ENCODE data around the gene THY1.
"Not testable (repeated sequence)": the region's sequence is repeated elsewhere in the genome, so short reads cannot be mapped to it uniquely, and the experiment has no call there.

The THY1 gene

DNA sequence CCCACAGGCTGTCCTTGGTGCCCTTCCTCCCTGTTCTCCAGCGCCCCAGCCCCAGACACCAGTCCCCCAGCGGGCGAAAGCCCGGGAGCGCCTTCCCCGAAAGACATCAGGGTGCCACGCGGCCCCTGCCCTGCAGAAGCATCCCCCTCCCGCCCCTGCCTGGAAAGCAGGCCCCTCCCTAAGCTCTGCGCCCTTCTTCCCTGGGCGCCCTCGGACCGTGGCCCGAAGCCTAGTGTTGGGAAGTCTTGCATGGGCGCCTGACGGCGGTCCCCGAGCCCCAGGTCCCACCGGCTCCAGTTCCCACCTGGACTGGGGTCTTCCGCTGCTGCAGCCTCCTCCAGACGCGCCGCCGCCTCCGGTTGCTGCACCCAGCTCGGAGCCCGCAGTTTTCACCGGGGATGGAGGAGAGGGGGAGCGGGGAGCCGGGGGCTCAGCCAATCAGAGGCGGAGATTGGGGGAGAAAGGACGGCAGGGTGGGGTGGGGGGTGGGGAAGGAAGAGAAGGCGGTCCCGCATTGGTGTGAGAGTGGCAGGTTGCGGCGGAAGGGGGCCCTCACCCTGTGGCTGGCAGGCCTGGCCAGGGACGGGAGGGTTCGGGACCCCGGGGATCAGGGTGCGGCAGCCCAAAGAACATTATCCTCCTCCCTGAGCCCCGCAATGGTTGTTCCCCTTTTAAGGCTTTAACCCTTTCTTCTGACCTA, at the start of gene THY1:
Gene THY1 (minus strand): TSS at position 364 of the 700 bp plus-strand sequence. CDS start 2,267 bp downstream, outside the sequence.
- no peak within 1 kb of the TSS for H3K27ac ChIP-seq
- DNase-seq (ENCODE audit: low read depth, low spot score) = no peak

DNA sequence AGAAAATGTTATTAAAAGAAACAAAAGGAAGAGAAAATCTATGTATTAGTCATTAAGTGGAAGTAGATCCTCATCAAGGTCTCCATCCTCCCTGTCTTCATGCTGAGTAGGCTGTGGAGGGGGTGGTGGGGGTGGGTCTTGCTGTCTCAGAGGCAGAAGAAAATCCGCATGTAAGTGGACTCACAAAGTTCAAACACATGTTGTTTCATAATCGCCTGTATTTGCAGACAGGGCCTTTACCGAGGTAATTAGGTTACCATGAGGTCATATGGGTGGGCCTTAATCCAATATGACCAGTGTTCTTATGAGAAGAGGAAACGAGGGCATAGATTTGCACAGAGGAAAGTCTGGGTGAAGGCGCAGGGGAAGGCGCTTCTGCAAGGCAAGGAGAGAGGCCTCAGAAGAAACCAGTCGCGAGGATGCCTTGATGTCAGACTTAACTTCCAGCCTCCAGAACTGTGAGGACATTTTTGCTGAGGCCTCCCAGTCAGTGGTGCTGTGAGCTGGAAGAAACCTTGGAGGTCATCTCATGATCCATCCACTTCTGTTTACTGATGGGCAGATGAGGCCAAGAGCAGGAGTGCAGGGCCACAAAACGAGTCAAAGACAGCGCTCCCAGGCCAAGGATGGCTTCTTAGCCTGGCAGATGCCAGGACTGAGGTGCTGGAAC, 49.3 kb upstream of the THY1 start:
- DNase-seq (ENCODE audit: low read depth, low spot score) = no peak
- no peak overlapping the region for H3K27ac ChIP-seq

DNA sequence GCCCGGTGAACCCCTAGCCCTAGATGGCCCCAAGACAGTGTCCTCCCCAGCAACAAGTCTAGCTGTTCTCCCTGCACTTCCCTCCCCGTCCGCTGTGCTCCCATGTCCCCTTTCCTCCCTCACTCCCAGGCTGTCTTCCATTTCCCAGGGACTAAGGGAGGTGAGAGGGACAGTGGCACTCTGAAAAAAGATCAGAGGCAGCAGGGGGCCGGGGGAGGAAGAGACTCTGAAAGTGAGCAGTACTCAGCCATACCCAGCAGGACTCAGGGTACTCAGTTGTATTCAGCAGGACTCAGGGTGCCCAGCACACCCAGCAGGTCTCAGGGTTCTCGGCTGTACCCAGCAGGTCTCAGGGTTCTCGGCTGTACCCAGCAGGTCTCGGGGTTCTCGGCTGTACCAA, 48.4 kb upstream of the THY1 start:
- H3K27ac ChIP-seq = no peak overlapping the region
- no peak for DNase-seq (ENCODE audit: low read depth, low spot score)

DNA sequence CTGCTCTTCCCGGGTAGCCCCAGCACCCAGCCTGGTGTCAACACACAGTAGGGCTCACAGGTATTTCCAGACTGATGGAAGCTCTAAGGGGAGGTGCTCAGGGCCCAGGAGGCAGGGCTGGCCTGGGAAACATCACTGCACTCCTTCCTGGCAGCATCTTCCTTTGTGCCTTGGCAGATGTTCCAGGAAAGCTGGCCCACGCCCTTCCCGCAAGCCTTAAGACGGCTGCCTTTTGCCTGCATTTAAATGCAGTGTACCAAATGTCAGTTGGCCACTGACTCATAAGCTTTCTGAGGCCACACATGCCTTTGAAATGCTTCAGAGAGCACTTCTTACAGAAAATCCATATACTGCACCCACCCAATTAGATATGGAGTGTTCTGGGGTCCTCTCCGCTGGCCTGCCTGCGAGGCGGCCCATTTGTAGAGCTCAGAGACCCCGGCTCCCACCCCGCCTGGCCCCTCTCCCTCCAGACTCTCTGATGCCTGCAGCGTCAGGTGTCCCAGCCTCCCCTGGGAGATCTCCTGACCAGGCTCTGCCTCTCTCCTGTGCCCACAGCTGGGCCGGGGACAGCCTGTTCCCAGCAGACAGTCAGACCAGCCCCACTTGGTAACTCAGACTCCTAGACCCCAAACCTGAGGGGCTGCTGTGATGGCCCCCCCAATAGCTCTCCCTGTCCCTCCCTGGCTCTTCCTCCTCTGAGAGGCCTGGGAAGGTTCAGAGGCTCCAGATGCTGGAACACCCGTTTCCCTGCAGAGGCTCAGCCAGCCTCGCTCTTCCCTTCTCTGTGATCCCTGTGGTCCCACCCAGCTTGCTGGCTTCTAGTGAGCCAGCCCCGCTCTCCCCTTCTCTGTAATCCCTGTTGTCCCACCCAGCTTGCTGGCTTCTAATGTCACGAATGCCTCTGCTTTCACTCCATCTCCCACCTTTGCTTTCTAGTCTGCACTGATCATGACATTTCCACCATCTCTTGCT, 47.6 kb upstream of the THY1 start:
- H3K27ac ChIP-seq = no peak overlapping the region
- peak; percentile 40 for DNase-seq (ENCODE audit: low read depth, low spot score)

DNA sequence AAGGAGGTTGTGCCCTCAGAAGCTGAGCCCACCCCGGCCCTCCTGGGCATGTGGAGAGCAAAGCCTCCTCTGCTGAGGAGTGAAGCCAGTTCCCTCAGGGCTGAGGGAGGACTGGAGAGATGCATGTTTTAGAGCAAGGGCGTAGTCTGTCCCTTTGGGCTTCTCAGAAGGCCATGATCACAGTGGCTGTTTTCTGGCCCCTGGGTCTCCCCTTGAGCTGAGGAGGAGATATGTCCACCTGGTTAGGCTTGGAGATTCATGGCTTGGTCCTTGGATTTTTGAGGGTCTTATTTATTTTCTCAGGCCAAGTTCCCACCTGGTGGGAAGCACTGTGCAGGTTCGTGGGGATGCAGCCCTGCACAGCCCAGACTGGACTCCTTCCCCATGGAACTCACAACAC, 46.5 kb upstream of the THY1 start:
- DNase-seq (ENCODE audit: low read depth, low spot score) = no peak
- H3K27ac ChIP-seq = no peak overlapping the region

DNA sequence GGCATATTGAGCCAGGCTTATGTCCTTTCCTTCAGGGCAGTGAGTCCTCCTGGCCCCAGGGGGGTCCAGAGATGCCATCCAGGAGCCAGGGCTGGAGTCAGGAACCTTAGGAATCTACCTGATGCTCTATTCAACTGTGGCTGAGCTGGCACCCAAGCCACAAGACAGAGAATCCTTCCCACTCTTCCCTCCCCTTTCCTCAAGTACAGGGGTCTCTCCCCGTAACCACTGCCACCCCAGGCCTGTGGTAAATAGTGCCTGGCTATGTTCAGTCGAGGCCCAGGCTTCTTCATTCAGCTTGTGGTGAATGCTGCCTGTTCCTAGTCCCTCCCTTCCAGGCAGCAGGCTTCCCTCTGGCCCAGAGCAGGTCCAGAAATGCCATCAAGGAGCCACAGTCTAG, 45.5 kb upstream of the THY1 start:
- H3K27ac ChIP-seq = no peak overlapping the region
- DNase-seq (ENCODE audit: low read depth, low spot score) = no peak

DNA sequence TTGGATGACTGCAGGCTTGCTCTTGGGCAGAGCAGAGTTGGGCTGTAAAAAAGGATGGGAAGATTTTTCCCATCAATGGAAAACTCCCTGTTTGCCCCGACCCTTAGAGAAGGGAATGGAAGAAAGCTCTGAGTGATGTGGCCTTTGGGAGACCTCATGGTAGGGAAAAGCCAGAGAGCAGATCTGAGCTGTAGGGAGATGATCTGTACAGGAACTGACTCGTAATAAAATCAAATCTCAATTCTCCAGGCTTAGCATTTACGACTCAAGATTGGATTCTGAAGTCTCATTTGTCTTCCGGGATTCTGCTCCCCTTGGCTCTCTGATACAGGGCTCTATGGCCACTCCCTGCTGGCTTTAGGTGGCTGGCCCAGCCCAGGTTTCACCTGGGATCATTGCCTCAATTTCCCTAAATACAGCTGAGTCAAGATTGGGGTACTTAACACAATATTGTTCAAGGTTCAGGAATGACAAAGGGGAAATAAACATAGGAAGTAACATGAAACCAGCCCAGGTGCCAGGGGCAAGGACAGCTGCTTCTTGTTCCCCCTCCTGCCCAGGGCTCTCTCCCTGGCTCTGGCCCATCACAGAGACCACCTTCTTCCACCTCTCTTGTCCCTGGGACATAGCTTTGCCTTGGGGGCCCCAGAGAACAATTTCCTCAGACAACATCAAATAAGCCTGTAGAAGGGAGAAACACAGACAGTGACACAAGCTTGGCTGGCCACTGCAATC, 38.4 kb upstream of the THY1 start:
- H3K27ac ChIP-seq = no peak overlapping the region
- DNase-seq (ENCODE audit: low read depth, low spot score) = no peak

DNA sequence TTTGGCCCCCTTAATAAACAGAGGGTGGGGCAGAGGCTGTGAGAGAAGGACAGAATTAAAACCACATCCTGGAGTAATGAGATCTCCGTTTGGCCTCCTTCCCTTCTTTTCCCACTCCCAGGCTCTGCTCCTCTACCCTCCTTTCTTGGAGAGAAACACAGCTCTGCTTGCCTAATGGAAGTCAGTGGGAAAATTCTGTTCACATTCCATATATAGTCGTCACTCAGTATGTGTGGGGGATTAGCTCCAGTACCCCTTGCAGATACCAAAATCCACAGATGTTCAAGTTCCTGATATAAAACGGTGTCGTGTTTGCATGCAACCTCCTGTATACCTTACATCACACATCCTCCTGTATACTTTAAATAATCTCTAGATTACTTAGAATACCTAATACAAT, 37.6 kb upstream of the THY1 start:
- no peak for DNase-seq (ENCODE audit: low read depth, low spot score)
- H3K27ac ChIP-seq = no peak overlapping the region

DNA sequence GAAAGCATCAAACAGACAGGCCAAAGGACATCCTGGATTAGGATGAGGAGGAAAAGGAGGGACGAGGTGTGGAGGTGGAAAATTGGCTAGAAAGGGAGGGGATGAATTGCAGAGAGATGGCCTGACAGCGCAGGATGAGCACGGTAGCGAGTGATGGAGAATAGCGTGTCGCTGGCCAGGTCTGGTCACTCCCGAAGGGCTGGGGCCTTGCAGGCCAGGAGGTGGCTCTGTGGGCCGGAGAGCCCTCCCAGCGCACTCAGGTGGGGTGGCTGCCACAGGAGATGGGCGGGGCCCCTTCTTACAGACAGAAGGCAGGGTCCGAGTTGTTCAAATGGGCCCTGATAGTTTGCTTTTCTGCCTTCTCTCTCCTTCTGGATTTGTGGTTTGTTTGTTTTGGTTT, 37.1 kb upstream of the THY1 start:
- DNase-seq (ENCODE audit: low read depth, low spot score) = no peak
- H3K27ac ChIP-seq = no peak overlapping the region

DNA sequence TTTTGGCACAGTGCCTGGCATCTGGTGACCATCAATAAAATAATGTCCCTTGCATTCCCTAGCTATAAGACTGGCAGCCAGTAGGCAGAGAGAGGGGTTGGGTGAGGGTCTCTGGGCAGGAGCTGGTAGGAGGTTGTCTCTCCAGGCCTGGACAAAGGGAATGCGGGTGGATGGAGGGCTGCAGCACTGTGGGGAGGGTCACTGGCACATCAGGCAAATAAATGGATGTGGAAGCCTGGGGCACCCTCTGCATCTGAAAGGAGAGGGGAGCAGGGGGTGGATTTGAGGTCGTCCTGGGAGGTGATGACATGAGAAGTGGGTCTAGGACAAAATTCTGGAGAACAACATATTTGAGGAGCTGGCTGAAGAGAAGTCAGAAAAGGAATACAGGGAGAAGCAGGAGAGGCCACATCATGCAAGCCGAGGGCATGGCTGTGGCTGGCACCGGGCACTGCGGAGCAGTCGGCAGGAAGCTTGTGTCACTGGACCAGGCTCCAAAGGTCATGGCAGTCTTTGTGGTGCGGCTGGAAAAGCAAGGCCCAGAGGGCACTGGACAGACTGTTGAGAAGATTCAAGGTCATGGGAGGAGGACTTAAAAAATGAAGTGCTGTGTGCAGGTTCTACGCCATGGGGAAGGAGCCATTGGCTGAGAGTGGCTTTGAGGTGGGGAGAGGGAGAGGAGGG, 36.5 kb upstream of the THY1 start:
- no peak overlapping the region for H3K27ac ChIP-seq
- no peak for DNase-seq (ENCODE audit: low read depth, low spot score)

DNA sequence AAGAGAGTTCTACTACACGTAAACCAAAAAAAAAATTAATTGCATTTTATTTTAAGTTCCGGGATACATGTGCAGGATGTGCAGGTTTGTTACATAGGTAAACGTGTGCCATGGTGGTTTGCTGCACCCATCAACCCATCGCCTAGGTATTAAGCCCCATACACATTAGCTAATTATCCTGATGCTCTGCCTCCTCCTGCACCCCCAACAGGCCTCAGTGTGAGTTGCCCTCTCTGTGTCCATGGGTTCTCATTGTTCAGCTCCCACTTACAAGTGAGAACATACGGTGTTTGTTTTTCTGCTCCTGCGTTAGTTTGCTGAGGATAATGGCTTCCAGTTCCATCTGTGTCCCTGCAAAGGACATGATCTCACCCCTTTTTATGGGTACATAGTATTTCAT, 32.7 kb upstream of the THY1 start:
- not testable (repeated sequence) for DNase-seq (ENCODE audit: low read depth, low spot score)

DNA sequence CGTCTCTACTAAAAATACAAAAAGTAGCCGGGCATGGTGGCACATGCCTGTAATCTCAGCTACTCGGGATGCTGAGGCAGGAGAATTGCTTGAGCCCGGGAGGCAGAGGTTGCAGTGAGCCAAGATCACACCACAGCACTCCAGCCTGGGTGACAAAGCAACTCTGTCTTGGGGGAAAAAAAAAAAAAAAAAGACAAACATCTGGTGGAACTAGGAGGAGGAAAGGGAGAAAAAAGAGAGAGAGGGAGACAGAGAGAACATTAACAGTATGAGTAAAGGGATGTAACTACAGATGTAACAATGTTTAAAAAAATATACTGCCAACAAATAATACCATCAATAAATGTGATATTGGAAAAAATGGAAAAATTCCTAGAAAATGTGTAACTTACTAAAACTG, 32.3 kb upstream of the THY1 start:
- not testable (repeated sequence) for DNase-seq (ENCODE audit: low read depth, low spot score)

More for the DNA sequence above, 32.7 kb upstream of the THY1 start:
- not testable (repeated sequence) for H3K27ac ChIP-seq

DNA sequence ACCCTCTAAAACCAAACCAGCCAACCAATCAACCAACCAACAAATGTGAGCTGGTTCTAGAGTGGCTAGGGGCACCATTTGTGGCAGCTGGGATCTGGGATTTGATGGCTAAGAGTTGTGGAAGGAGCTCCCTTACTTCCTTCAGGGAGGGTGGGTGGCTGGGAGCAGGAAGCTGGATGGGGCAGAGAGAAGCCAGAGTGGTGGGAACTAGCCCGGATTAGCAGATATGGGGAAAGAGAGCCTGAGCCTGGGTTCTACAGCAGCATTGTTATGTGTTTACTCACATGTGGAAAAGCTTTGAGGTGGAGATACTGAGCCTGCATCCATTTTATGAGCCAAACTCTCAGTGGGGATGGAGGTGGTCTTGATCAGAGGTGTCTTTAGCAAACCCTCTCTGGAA, 30.9 kb upstream of the THY1 start:
- H3K27ac ChIP-seq = no peak overlapping the region
- no peak for DNase-seq (ENCODE audit: low read depth, low spot score)

More for the DNA sequence above, 32.3 kb upstream of the THY1 start:
- not testable (repeated sequence) for H3K27ac ChIP-seq

DNA sequence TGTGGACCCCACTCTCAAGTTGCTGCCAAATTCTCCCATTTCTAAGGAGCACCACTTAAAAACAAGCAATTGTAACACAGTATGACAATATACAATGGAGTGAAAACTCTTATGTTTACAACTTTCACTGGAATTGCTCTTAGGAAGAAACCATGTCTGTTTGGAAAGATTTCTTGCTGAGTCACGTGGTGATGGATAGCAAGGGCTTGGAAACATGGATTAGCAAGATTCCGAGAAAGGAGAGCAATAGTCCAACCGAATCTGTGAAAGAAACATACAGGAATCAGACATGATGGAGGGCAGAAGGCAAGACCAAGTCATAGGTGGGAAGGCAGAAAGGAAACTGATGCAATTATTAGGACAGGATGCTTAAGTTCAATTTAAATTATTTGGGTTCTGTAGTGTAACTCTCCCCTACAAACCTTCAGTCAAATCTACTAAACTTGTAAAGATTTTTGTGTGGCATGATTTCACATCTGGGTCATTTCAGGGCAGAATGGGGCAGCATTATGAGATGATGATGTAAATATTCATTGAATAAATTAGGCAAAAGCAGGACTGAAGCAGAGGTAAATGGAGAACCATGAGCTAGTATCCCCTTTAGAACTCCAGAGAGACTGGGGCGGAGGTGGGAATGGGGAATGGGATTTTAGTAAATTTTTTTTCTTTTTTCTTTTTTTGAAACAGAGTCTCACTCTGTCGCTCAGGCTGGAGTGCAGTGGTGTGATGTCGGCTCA, 27.8 kb upstream of the THY1 start:
- no peak for DNase-seq (ENCODE audit: low read depth, low spot score)
- no peak overlapping the region for H3K27ac ChIP-seq

DNA sequence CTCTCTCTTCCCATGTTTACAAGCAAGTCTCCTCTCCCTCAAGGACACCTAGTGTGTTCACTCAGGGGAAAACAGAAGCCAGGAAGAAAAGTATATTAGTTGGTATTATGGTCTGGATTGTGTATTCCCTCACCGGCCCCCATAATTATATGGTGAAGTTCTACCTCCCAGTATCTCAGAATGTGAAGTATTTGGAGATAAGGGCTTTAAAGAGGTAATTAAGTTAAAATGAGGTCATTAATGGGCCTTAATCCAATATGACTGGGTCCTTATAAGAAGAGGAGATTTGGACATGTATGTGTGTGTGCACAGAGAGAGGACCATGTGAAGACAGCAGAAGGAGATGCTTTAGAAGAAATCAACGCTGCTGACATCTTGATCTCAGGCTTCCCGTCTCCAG, 26.5 kb upstream of the THY1 start:
- DNase-seq (ENCODE audit: low read depth, low spot score) = no peak
- H3K27ac ChIP-seq = no peak overlapping the region

DNA sequence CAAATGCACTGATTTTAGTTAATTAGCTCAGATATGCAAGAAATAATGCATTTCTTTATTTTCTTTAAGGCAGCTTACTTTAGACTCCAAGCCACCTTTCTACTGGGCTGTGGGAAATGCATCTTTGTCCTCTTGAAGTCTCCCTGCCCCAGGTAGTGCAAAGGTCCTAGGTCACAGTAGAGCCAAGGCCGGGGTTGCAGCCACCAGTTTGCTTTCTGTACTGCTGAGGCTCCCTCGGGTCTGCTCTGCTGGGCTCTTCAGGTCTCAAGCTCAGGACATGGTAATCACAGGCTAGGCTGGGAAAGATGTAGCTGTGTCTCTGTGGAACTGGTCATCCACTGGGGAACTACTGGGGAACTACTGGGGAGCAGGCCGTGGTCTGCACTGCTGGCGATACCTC, 25.4 kb upstream of the THY1 start:
- DNase-seq (ENCODE audit: low read depth, low spot score) = no peak
- no peak overlapping the region for H3K27ac ChIP-seq

DNA sequence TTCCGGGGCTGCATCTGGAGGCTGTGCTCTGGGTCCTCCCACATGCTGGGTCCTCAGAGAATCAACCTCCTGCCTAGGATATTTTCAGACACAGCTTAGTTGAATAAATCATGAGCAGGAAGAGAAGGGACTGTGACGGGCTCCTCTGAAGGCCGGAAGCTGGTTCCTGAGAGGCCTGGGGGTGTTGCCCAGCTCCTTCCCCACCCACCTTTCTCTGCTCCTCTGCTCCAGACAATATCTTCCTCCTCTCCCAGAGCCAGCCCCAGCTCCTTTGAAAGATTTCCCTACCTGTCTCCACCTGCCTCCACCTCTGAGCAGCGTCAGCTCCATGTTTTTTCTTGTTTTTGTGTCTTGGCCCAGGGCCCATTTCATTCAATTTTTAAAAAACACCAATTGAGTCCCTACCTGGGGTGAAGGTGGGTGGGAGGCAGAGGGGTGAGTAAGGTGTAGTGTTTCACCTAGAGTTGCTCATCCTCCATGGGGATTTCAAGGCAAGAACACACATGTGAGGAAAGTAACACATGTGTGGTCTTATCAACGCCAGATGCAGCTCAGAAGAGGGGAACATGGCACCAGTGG, 24.8 kb upstream of the THY1 start:
- DNase-seq (ENCODE audit: low read depth, low spot score) = peak; percentile 8
- H3K27ac ChIP-seq = no peak overlapping the region

DNA sequence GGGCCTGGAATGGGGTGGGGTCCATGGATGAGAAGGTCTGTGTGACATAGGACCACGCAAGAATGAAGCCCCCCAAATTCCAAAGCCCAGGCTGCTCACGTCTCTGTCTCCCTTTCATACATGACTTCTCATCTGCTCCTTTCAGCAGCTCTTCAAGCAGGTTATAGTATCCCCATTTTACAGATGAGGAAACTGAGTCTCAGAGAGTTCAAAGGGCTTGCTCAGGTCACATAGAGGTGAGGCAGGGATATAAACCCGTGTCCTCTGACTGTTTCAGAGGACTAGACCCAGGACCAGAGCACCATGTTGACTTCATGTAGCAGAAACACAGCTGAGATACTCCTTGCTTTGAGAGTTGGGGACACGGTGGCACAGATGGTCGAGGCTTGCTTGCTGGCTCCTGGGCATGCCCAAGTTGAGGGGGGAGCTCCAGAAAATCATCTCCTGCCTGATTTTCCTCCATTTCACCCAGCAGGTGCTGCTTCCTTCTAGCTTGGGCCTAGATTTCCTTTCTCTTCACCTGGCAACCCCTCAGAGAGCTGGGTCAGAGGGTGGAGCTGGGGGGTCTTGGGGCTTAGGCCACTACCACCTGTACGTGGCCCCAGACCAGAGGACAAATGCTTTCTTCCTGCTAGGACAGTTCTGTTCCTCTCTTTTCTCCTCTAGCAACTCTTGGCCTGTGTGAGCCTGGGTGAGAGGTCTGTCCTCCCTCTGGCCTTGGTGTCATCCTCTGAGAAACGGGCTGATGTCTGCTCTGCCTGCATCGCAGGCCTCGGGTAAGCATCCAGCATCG, 24.1 kb upstream of the THY1 start:
- DNase-seq (ENCODE audit: low read depth, low spot score) = no peak
- H3K27ac ChIP-seq = no peak overlapping the region
